Measurements from ENCODE around the gene MTHFR. TPM values are rescaled to one million over a fixed set of nuclear protein-coding genes. Genes with fewer than 3 reads are reported as not detected.

The MTHFR gene
- total RNA-seq, 1 donor from 2014 or later: 43.3 TPM

DNA sequence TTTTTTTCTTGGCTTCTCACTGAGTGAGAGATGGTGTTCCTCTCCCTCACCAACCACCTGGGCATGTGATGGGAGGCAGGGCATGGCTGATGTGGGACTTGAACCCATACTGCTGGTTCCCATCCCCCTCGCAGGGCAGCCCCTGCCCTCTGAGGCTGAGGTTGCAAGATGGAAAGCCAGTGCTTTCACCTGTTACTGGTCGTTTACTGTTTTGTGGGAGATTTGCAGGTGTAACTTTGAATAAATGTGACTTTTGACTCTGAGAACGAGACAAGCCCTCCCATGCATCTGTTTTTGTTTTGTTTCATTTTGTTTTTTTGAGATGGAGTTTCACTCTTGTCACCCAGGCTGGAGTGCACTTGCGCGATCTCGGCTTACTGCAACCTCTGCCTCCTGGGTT lies 22.2 kb downstream of the MTHFR start:
- H3K27ac ChIP-seq (ENCODE audit: low read depth, low read length): no peak overlapping the region
- peaks cover 33 to 41% (median 40%) of the 10 kb centered on the region in 3 donors for H3K4me1 ChIP-seq (ENCODE audit: control insufficient read depth in 3 of 3, insufficient read depth in 3 of 3, low read length in 3 of 3)
- H3K9me3 ChIP-seq (ENCODE audit: control insufficient read depth in 3 of 3, low read length in 3 of 3): no peaks in the 10 kb centered on the region
- no peaks in the 10 kb centered on the region for H3K27me3 ChIP-seq (ENCODE audit: control insufficient read depth in 3 of 3, insufficient read depth in 3 of 3, low read length in 3 of 3)
- no peak overlapping the region for H3K9ac ChIP-seq (ENCODE audit: low read depth in 1 of 3, low read length in 3 of 3)
- H3K36me3 ChIP-seq (ENCODE audit: control insufficient read depth in 3 of 3, insufficient read depth in 3 of 3, low read length in 3 of 3): no peaks in the 10 kb centered on the region
- no peak overlapping the region for H3K4me3 ChIP-seq (ENCODE audit: low read length in 3 of 3)

DNA sequence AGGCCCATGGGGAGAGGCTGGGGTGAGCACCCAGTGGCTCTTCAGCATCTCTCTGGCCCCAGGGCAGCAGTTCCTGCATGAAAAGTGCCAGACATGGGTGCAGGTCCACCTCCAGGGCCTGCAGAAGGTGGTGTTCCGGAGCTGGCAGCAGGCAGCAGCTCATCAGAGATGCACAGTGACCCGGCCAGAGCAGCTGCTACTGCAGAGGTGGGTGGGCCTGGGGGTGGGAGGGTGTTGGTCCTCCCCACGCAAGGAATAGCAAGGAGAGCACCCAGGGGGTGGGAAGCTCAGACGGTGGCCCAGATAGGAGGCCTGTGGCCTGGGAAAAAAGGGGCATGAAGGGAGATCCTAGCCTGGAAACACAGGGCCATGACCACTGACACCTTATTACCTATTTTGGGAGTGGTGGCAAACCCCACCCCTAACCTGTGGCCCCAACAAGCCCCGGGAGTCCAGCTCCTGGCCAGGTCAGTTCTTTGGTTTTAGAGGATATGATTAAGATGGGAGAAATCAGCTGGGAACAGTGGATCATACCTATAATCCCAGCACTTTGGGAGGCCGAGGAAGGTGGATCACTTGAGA lies 23.5 kb downstream of the MTHFR start:
- Histone ChIP-seq H3K4me1 (ENCODE audit: control insufficient read depth in 3 of 3, insufficient read depth in 3 of 3, low read length in 3 of 3) (peaks cover 19 to 27% (median 26%) of the 10 kb centered on the region in 3 donors), H3K27me3 (ENCODE audit: control insufficient read depth in 3 of 3, insufficient read depth in 3 of 3, low read length in 3 of 3) (no peaks in the 10 kb centered on the region), H3K4me3 (ENCODE audit: low read length in 3 of 3) (no peak overlapping the region), H3K36me3 (ENCODE audit: control insufficient read depth in 3 of 3, insufficient read depth in 3 of 3, low read length in 3 of 3) (no peaks in the 10 kb centered on the region), H3K9ac (ENCODE audit: low read depth in 1 of 3, low read length in 3 of 3) (no peak overlapping the region), H3K9me3 (ENCODE audit: control insufficient read depth in 3 of 3, low read length in 3 of 3) (no peaks in the 10 kb centered on the region), H3K27ac (ENCODE audit: low read depth, low read length) (no peak overlapping the region)

DNA sequence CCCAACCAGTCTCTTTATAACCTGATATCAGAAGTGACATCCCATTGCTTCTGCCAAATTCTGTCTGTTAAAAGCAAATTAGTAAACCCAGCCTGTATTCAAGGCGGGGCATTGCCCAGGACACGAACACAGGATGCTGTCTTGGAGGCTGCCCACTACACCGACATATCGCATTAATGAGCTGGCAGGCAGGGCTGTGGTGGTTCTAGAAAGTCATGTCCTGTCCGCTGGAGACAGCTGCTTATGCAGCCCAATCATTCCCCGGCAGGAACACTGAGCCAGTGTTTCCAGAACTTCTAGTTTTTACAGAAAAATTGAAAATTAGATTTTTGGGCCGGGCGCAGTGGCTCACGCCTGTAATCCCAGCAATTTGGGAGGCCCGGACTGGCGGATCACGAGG lies 24.5 kb downstream of the MTHFR start:
- no peaks in the 10 kb centered on the region for H3K9me3 ChIP-seq (ENCODE audit: control insufficient read depth in 3 of 3, low read length in 3 of 3)
- H3K36me3 ChIP-seq (ENCODE audit: control insufficient read depth in 3 of 3, insufficient read depth in 3 of 3, low read length in 3 of 3): no peaks in the 10 kb centered on the region
- H3K9ac ChIP-seq (ENCODE audit: low read depth in 1 of 3, low read length in 3 of 3): no peak overlapping the region
- peaks cover 14 to 18% (median 17%) of the 10 kb centered on the region in 3 donors for H3K4me1 ChIP-seq (ENCODE audit: control insufficient read depth in 3 of 3, insufficient read depth in 3 of 3, low read length in 3 of 3)
- H3K4me3 ChIP-seq (ENCODE audit: low read length in 3 of 3): no peak overlapping the region
- no peak overlapping the region for H3K27ac ChIP-seq (ENCODE audit: low read depth, low read length)
- H3K27me3 ChIP-seq (ENCODE audit: control insufficient read depth in 3 of 3, insufficient read depth in 3 of 3, low read length in 3 of 3): no peaks in the 10 kb centered on the region

DNA sequence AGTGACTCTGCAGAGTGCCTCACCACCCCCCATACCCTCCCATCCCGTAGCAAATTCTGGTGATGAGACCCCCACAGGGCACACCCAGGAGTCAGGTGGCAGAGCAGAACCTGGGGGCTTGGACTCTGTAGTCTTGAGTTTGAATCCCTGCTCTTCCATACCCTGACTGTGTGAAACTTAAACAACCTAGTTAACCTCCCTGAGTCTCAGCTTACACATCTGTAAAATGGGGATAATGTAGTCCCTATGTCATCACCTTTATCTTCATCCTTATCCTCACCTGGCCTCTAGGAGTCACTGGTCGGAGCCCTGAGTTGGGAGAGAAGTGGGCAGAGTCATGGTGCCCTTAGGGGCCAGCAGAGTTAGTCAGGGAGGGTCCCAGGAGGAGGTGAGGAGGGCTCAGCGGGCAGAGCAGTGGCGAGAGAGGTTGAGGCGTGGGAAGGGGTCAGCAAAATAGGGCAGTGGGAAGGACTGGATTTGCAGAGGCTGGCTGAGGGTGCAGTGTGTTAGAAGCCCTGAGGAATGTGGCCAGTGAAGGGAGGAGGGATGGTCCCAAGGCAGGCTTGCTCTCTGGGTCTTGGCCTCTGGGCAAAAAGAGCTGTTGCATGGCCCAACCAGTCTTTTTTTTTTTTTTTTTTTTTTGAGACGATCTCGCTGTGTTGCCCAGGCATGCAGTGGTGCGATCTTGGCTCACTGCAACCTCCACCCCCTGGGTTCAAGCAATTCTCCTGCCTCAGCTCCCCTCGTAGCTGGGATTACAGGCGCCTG lies 25.2 kb downstream of the MTHFR start:
- Histone ChIP-seq H3K9me3 (ENCODE audit: control insufficient read depth in 3 of 3, low read length in 3 of 3) (no peaks in the 10 kb centered on the region), H3K36me3 (ENCODE audit: control insufficient read depth in 3 of 3, insufficient read depth in 3 of 3, low read length in 3 of 3) (no peaks in the 10 kb centered on the region), H3K9ac (ENCODE audit: low read depth in 1 of 3, low read length in 3 of 3) (no peak overlapping the region), H3K27me3 (ENCODE audit: control insufficient read depth in 3 of 3, insufficient read depth in 3 of 3, low read length in 3 of 3) (no peaks in the 10 kb centered on the region), H3K27ac (ENCODE audit: low read depth, low read length) (no peak overlapping the region), H3K4me3 (ENCODE audit: low read length in 3 of 3) (no peak overlapping the region), H3K4me1 (ENCODE audit: control insufficient read depth in 3 of 3, insufficient read depth in 3 of 3, low read length in 3 of 3) (peaks cover 12% of the 10 kb centered on the region in 3 donors)

DNA sequence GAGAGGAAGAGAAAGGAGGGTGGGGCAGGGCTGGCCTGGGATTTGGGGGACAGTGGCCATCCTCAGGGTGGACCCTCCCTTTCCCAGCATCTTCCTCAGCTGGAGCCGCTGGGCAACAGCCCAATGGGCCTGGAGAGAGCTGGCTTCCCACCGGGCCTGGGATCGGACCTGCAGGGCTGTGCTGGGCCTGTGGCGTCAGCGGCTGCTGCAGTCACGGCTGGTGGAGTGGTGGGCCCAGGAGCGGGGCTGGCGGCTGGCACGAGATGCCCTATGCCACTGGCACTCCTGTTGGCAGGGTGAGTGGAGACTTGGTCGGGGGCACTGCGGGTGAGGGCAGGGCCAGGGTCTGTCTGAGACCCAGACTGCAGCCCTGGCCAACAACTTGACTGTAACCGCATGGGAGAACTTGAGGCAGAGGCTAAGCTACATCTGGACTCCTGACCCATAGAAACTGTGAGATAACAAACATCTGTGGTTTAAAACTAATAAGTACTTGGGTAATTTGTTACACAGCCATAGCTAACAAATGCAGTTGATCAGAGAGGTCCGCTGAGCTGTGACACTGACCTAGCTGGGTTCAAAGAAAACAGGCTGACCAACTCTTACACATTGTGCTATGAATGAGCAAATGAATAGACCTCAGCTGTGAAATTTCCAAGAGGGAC lies 25.9 kb downstream of the MTHFR start:
- no peaks in the 10 kb centered on the region for H3K27me3 ChIP-seq (ENCODE audit: control insufficient read depth in 3 of 3, insufficient read depth in 3 of 3, low read length in 3 of 3)
- no peaks in the 10 kb centered on the region for H3K9me3 ChIP-seq (ENCODE audit: control insufficient read depth in 3 of 3, low read length in 3 of 3)
- no peaks in the 10 kb centered on the region for H3K36me3 ChIP-seq (ENCODE audit: control insufficient read depth in 3 of 3, insufficient read depth in 3 of 3, low read length in 3 of 3)
- no peak overlapping the region for H3K9ac ChIP-seq (ENCODE audit: low read depth in 1 of 3, low read length in 3 of 3)
- no peak overlapping the region for H3K27ac ChIP-seq (ENCODE audit: low read depth, low read length)
- H3K4me1 ChIP-seq (ENCODE audit: control insufficient read depth in 3 of 3, insufficient read depth in 3 of 3, low read length in 3 of 3): peaks cover 5% of the 10 kb centered on the region in 3 donors
- no peak overlapping the region for H3K4me3 ChIP-seq (ENCODE audit: low read length in 3 of 3)

DNA sequence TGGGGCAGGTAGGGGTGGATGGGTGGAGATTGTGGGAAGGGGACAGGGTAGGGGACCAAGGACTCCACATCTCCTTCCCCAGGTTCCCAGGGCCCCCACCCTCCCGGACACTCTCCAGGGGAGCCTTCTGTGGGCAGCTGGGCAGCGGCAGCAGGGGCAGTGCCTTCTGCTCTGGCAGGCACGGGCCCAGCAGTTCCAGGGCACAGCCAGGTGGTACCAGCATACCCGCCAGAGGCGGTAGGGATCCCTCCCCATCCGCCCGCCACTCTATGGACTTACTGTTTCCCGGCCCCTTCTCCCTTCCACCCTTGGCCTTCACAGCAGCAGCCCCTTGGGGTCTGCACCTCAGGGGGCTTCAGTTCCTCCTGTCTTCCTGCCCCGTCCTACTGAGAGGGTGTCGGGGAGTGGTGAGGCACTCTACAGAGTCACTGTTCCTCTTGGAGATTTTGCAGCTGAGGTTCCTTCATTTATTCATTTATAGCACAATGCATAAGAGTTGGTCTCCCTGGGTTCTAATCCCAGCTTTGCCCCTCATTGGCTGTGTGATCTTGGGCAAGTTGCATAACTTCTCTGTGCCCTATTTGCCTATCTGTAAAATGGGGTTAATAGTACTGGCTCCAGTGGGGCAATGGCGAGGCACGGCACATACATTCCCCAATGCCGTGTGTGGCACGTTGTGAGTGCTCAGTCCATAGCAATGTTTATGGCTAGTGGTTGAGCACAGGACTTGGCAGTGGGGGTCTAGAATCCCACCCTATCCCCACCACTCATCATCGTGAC lies 26.7 kb downstream of the MTHFR start:
- no peaks in the 10 kb centered on the region for H3K27me3 ChIP-seq (ENCODE audit: control insufficient read depth in 3 of 3, insufficient read depth in 3 of 3, low read length in 3 of 3)
- no peaks in the 10 kb centered on the region for H3K36me3 ChIP-seq (ENCODE audit: control insufficient read depth in 3 of 3, insufficient read depth in 3 of 3, low read length in 3 of 3)
- no peaks in the 10 kb centered on the region for H3K4me1 ChIP-seq (ENCODE audit: control insufficient read depth in 3 of 3, insufficient read depth in 3 of 3, low read length in 3 of 3)
- no peak overlapping the region for H3K27ac ChIP-seq (ENCODE audit: low read depth, low read length)
- H3K9me3 ChIP-seq (ENCODE audit: control insufficient read depth in 3 of 3, low read length in 3 of 3): no peaks in the 10 kb centered on the region
- H3K9ac ChIP-seq (ENCODE audit: low read depth in 1 of 3, low read length in 3 of 3): no peak overlapping the region
- H3K4me3 ChIP-seq (ENCODE audit: low read length in 3 of 3): no peak overlapping the region

DNA sequence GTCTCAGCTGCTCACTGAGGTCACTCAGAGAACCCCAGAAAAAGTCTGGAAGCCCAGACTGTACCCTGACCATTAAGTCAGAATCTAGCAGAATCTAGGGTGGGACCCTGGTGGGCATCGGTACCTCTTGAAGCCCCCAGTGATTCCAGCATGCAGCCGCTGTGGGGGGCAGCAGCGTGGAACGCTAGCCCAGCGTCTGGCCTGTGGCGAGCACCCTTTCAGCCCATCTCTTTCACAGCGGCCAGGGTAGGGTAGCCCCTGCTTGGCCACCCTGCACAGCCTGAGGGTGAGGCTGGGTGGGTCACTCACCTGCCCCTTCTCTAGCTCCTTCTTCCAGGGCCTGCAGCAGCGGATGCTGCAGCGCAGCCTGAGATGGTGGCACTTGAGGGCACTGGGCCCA lies 27.4 kb downstream of the MTHFR start:
- H3K9ac ChIP-seq (ENCODE audit: low read depth in 1 of 3, low read length in 3 of 3): no peak overlapping the region
- H3K36me3 ChIP-seq (ENCODE audit: control insufficient read depth in 3 of 3, insufficient read depth in 3 of 3, low read length in 3 of 3): no peaks in the 10 kb centered on the region
- no peaks in the 10 kb centered on the region for H3K27me3 ChIP-seq (ENCODE audit: control insufficient read depth in 3 of 3, insufficient read depth in 3 of 3, low read length in 3 of 3)
- H3K4me1 ChIP-seq (ENCODE audit: control insufficient read depth in 3 of 3, insufficient read depth in 3 of 3, low read length in 3 of 3): no peaks in the 10 kb centered on the region
- no peak overlapping the region for H3K27ac ChIP-seq (ENCODE audit: low read depth, low read length)
- H3K9me3 ChIP-seq (ENCODE audit: control insufficient read depth in 3 of 3, low read length in 3 of 3): no peaks in the 10 kb centered on the region
- H3K4me3 ChIP-seq (ENCODE audit: low read length in 3 of 3): no peak overlapping the region

DNA sequence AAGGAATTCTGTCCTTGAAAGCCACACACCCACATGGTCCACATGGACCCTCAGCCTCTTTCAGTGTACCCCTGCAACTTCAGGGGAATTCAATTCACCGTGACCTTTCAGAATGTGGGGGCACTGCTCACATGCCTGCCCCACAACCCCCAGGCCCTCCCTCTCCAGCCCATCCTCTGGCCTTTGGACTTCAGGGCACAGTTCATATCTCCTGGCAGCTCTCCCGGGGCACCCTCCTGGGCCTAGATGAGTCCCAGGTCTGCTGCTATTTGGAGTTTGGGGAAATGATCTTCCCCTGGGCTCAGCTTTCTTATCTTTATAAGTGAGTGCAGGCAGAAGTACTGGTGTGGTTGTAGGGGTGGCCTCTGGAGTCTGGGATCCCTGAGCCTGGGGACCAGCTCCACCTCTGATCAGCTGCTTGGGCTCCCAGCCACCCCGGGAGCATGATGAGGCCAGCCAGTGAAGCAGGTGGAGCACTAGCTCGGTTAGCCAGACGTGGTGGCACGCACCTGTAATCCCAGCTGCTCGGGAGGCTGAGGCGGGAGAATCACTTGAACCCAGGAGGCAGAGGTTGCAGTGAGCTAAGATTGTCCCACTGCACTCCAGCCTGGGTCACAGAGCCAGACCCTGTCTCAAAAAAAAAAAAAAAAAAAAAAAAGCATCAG lies 28.0 kb downstream of the MTHFR start:
- Histone ChIP-seq H3K9ac (ENCODE audit: low read depth in 1 of 3, low read length in 3 of 3) (no peak overlapping the region), H3K27ac (ENCODE audit: low read depth, low read length) (no peak overlapping the region), H3K4me3 (ENCODE audit: low read length in 3 of 3) (no peak overlapping the region), H3K27me3 (ENCODE audit: control insufficient read depth in 3 of 3, insufficient read depth in 3 of 3, low read length in 3 of 3) (no peaks in the 10 kb centered on the region), H3K9me3 (ENCODE audit: control insufficient read depth in 3 of 3, low read length in 3 of 3) (no peaks in the 10 kb centered on the region), H3K36me3 (ENCODE audit: control insufficient read depth in 3 of 3, insufficient read depth in 3 of 3, low read length in 3 of 3) (no peaks in the 10 kb centered on the region), H3K4me1 (ENCODE audit: control insufficient read depth in 3 of 3, insufficient read depth in 3 of 3, low read length in 3 of 3) (no peaks in the 10 kb centered on the region)

DNA sequence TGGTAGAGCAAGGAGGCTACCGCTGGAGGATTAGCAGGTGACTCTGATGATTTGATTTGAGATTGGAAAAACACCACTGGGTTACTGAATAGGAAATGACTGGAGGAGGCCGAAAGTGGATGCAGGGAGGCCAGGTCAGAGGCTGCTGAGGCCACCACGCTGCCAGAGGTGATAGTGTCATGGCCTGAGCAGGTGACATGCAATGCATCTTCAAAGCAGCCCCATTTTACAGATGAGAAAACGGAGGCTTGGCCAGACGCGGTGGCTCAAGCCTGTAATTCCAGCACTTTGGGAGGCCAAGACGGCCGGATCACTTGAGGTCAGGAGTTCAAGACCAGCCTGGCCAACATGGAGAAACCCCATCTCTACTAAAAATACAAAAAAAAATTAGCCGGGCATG lies 31.0 kb downstream of the MTHFR start:
- Histone ChIP-seq H3K4me3 (ENCODE audit: low read length in 3 of 3) (no peak overlapping the region), H3K9ac (ENCODE audit: low read depth in 1 of 3, low read length in 3 of 3) (no peak overlapping the region), H3K4me1 (ENCODE audit: control insufficient read depth in 3 of 3, insufficient read depth in 3 of 3, low read length in 3 of 3) (no peaks in the 10 kb centered on the region), H3K27me3 (ENCODE audit: control insufficient read depth in 3 of 3, insufficient read depth in 3 of 3, low read length in 3 of 3) (no peaks in the 10 kb centered on the region), H3K36me3 (ENCODE audit: control insufficient read depth in 3 of 3, insufficient read depth in 3 of 3, low read length in 3 of 3) (no peaks in the 10 kb centered on the region), H3K27ac (ENCODE audit: low read depth, low read length) (no peak overlapping the region), H3K9me3 (ENCODE audit: control insufficient read depth in 3 of 3, low read length in 3 of 3) (no peaks in the 10 kb centered on the region)

Data from skeletal muscle tissue (tissue), 4 donors.